DMS153 (cell line): ENCODE results near the gene CLDN20.
"Not testable (repeated sequence)": the region's sequence is repeated elsewhere in the genome, so short reads cannot be mapped to it uniquely, and the experiment has no call there.

Experiments
- DNase-seq: peaks from one replicate; lab custom pipeline; 2025; lab: John Stamatoyannopoulos, UW

The CLDN20 gene

GRCh38 chr6:155245193-155245592, 18.6 kb upstream of the CLDN20 start:
- DNase-seq: no peak

GRCh38 chr6:155245831-155246230, 18.0 kb upstream of the CLDN20 start:
- no peak for DNase-seq

- no peak for DNase-seq
Observed at GRCh38 chr6:155246825-155247224, 17.0 kb upstream of the CLDN20 start.

GRCh38 chr6:155247618-155248007, 16.2 kb upstream of the CLDN20 start:
- no peak for DNase-seq

GRCh38 chr6:155248008-155249001, 15.5 kb upstream of the CLDN20 start:
- no peak for DNase-seq

GRCh38 chr6:155250701-155251381, 13.0 kb upstream of the CLDN20 start:
- no peak for DNase-seq

- no peak for DNase-seq
Observed at GRCh38 chr6:155252581-155252980, 11.2 kb upstream of the CLDN20 start.

GRCh38 chr6:155253337-155253736, 10.5 kb upstream of the CLDN20 start:
- no peak for DNase-seq

- DNase-seq: no peak
Observed at GRCh38 chr6:155254139-155254538, 9.7 kb upstream of the CLDN20 start.

- DNase-seq: no peak
Observed at GRCh38 chr6:155256122-155256795, 7.6 kb upstream of the CLDN20 start.

- DNase-seq: no peak
Observed at GRCh38 chr6:155257796-155258195, 6.0 kb upstream of the CLDN20 start.

- no peak for DNase-seq
Observed at GRCh38 chr6:155259204-155259603, 4.6 kb upstream of the CLDN20 start.

- DNase-seq: no peak
Observed at GRCh38 chr6:155259897-155260296, 3.9 kb upstream of the CLDN20 start.

- no peak for DNase-seq
Observed at GRCh38 chr6:155260686-155261085, 3.1 kb upstream of the CLDN20 start.

- no peak for DNase-seq
Observed at GRCh38 chr6:155261111-155261900, 2.5 kb upstream of the CLDN20 start.

- no peak for DNase-seq
Observed at GRCh38 chr6:155262655-155263054, 1.2 kb upstream of the CLDN20 start.

- DNase-seq: no peak
Observed at GRCh38 chr6:155264693-155265320, 994 bp downstream of the CLDN20 start.

- no peak for DNase-seq
Observed at GRCh38 chr6:155265843-155266535, 2.2 kb downstream of the CLDN20 start.

- DNase-seq: no peak
Observed at GRCh38 chr6:155267411-155267810, 3.6 kb downstream of the CLDN20 start.

- not testable (repeated sequence) for DNase-seq
Observed at GRCh38 chr6:155268088-155268867, 4.5 kb downstream of the CLDN20 start.
